HG03442 (cell line): ENCODE measurements around the gene FAF2.

Experiments used
- ATAC-seq: cut with Tn5 transposase; IDR thresholded peaks from one replicate; pipeline ENCODE4 v1.9.1; 2021; ENCODE audit warnings: mild to moderate bottlenecking, moderate library complexity; ENCODE audit not compliant: unreplicated experiment

FAF2 gene

DNA sequence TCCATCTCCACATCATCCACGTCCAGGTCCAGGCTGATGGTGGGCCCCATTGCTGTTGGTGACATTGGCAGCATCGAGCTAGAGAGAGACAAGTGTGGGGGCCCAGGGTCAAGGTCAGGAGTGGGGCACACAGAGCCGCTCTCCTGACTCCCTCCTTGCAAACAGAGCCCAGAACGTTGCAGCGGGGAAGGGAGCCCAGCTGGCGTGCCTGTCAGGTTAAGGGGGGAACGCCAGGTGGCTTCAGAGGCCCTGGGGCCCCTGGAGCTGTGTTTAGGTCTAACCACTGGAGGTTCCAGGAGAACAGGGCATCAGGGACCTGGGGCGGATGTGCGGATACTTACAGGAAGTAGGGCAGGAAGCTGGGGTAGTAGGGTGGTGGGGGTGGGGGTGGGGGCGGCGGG, 81.6 kb downstream of the FAF2 start:
- no peak for ATAC-seq

DNA sequence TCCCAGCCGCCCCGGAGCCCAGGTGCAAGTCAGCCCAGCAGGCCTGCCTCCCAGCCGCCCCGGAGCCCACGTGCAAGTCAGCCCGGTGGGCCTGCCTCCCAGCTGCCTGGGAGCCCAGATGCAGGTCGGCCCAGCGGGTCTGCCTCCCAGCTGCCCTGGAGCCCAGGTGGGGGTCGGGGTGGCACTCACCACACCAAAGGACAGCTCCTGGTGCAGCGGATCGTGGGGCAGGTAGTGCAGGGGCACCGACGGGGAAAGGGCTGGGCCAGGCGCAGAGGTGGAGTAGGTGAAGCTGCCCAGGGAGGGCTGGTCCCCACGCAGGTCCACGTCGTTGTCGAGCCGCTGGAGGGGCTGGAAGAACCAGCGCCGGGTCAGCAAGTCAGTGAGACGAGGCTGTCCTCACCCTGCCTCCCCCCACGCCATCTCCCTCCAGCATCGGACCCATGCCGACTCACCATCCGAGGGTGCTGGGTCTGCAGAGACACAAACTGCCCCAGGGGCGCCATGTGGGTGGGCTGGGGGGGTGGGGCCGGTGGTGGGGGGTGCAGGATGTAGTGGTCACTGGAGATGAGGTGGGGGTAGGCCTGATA, 82.3 kb downstream of the FAF2 start:
- ATAC-seq, result no peak

DNA sequence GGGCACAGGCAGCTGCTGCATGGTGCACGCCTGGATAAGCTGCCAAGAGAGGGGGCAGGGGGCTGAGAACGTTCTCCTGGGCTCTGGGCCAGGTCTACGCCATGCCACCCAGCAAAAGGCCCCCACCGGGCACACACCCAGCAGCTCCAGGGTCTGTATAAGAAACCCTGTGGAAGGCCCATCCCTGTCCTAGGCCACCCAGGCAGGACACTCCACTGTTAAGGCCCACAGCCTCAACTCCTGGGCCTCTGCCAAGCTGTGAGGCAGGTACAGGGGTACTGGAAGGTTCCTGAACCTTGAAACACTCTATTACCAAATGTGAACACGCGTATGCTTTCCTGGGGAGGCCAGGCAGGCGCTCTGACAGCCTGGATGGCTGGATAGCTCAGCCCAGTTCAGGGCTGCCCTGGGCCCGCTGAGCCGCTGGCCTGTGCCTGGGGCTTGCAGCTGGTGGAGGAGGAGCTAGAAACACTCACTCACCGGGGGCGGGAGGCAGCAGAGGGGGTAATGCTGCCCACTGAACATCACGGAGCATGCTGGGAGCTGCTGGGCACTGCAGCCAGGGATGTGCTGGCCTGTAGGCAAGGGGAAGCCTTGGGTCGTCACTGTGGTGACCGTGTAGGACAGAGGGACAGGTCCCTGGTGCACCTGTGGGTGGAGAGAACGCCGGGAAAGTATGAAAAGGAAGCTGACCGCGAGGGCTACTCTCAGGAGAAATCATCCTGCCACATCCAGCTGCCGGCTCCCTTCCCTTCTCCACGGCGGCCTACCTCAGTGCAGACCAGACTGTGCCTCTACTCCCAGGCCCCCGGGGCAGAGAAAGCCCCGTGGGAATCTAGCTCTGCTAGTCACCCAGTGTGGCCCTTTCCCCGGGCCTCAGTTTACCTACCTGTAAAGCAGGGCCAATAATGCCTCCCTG, 83.1 kb downstream of the FAF2 start:
- ATAC-seq, result no peak

DNA sequence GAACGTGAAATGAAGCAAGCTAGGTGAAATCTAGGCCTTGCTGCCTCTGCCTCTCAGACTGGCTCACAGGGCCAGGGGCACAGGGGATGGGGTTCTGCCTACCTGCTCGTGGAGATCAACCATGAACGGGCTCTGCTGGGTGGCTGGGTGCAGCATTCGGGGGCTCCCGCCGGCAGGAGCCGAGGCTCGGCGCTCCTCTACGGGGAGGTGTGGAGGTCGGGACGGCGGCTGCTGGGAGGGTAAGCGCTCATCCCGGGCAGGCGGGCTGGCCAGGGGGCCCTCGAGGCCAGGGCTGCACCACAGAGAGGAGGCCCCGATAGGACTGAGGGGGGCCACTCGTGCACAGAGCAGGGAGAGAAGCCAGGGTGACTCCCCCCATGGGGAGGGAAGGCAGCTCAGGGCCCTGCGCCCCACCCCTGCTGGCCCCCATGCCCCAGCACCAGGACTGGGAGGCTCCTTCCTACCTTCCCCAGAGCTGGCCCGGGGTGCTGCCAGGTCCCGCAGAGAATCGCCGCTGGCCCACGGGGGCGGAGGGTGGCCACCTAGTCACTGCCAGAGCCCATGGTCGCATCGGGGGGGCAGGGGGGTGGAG, 83.8 kb downstream of the FAF2 start:
- ATAC-seq, result no peak

DNA sequence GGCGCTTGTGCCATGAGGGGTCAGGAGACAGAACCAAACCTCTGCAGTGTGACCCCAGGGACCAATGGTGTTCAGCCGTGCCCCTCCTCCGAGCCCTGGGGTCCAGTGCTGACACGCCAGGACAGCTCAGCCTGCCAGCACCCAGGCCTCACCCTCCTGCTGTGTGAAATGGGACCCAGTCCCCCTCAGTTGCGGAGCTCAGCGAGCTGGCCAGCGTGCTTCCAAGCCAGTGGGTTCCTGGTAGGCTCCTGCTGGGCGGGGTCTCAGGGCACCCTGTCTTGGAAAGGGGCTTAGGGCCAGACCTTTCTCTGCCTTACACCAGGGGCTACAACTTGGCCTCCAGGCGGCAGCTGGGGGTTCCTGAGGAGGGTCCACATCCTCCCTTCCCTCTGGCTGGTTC, 84.6 kb downstream of the FAF2 start:
- ATAC-seq, result no peak

DNA sequence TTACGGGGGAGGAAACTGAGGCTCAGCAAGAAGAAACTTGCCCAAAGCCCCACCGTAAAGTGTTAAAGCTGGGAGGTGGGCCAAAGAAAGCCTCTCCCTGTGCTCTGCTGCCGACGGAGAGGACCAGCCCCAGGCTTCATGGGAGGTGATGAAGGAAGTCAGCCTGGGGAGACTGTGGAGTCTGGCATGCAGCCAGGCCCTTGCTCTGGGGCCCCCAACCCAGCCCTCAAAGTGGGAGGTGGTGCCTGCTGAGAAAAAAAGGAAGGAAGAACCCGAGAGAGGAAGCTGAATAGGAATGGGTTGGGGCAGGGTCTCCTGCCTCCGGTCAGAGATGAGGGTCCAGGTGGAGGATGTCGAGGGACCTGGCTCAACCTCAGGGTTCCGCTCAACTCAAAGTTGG, 85.2 kb downstream of the FAF2 start:
- no peak for ATAC-seq

DNA sequence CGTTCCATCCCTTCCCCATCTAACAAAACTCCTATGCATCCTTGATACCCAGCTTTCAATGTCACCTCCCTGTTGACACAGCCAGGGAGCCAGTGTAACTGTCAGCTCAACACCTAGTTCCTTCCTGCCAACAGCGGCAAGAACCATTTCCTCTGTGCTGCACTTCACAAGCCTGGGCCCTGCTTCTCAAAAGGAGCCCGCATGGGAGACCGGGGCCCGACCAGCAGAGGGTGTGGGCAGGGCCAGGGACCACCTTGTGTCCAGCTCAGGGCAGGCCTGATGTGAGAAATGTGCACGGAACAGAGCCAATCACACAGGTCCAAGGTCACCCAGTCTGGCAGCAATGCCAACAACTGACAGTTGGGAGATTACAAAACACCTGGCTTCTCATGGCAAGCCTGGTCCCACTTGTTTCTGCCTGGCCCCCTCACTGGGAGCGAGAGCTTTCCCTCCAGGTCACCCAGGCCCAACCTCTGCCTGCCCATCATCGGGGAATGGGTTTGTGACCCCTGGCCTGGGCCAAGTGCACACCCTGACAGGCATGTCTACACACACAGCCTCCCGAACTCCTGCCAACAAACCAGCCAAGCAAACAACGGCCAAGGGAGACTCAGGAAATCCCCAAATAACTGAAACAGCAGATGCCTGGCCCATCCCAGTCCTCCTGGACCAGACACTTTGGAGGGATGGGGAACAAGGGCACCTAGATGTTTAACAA, 85.9 kb downstream of the FAF2 start:
- ATAC-seq, result no peak

DNA sequence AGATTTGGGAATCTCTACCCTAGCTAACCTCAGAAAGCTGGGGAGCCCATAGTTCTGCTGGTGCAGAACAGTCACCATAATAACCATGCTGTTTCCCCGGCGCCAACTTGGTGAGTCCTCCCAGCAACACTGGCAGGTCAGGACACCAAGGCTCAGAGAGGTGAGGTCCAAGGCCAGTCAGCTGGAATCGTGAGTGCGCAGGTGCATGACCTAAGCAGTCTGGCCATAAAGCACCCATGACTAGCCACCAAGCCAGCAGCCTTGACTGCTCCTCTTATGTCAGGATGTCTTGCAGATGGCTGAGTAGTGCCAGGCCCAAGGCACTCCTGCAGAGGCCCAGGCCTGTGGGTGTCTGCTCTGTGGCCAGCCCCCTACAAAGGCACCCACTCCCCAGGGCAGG, 86.5 kb downstream of the FAF2 start:
- no peak for ATAC-seq

DNA sequence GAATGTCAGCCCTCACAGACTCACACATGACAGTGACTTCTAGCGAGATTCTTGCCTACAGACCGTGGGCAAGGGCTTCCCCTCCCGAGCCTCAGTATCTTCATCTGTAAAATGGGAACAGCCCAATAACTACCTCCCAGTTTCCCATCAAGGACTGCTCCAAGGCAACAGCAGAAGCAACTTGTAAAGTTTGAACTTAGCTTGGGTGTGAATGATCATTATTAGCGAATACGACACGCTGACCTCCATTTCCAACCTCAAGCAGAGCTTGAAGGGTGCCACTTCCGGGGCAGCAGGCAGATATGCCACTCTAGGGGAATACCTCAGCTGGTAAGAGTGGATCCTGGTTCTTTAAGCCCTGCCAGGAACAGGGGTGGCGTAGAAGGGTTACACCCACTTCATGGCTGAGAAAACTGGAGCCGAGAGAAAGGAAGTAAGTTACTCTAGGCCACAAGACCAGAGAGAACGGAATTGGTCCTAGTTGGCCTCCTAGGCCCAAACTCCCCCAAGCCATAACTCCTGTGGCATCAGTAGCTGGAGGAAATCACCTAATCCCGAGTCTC, 87.0 kb downstream of the FAF2 start:
- no peak for ATAC-seq

DNA sequence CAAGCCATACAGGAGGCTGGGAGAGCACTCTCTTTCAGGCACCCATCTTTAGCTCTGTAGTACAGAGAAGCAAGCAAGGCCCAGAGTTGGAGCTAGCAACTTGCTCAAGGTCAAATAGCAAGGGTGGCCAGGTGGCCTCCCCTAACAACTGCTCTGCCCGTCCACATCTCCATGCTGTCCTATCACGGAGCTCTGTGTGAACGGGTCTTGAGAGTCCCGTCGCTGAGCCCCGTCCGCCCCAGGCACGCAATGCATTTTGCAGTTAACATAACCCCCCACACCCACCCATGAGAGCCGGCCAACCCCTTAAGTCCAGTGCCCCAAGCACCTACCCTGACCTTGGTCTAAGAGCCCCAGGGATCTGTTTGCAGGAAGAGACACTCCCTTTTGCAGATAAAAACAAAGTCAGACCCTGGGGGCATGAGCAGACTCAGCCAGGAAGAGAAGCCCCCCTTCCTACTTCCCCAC, 87.5 kb downstream of the FAF2 start:
- ATAC-seq, result no peak

DNA sequence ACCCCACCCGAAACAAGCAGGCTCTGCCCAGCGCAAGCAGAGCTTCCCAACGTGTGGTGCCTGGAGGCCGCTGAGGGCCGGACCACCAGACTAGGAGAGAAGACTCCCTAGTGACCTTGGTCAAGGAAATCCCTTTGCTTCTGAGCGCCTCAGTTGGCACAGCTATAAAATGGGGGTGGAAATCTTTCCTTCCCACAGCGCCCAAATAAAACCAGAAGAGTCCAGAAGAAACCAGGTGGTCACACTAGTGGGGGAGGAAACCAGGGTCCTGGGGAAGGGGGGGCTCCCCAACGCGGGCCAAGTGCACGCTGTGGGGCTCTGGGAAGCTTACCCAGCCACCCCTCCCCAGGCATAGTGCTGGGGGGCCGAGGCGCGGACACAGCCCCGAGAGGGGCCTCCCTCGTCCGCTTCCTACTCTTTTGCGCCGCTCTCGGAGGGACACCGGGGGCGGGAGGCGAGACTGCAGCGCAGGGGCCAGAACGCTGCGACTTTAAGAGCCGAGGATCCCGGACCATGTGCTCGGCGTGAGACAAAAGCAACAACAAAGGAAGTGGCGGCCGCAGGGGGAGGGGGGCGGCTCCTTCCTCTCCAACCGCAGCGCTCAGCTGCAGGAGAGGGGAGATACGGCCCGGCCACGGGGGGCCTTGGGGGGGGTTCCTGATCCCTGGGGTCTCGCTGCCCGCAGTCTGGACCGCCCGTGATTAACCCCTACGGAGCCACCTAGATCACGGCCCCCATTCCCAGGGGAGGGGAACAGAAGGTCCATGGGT, 88.1 kb downstream of the FAF2 start:
- peak; percentile 20 for ATAC-seq

DNA sequence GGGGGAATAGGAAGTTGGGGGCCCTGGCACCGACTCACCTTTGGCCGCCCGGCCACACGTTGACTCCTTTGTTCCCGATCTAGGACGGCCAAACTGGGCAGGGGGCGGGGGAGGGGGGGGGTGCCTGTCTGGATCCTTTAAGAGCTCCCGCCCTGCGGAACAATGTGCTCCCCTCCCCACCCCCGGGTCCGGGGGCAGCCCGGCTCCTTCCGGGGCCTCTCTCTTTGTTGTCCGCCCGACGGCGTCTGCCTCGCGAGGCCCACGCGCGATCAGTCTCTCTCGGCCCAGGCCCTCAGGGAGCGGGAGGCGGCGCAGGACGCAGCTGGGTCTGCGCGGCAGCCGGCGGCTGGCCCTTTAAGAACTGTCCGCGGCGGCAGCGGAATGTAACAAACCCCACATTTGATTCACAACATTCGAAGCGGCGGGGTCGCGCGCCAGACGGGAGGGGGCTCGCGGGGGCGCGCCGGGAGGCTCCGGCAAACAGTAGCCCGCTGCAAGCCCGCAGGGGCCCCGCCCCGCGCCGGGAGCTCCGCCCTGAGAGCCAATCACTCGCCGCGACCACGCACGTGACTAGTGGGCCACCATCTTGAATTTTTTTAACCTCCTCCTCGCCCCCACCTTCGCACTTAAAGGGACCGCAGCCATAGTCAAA, 88.8 kb downstream of the FAF2 start, which contains the start of gene RNF44:
RNF44 (minus strand) TSS at position 501 of the 652 bp plus-strand sequence. CDS start 4,930 bp downstream, outside the sequence.
- peak; percentile 52 for ATAC-seq

DNA sequence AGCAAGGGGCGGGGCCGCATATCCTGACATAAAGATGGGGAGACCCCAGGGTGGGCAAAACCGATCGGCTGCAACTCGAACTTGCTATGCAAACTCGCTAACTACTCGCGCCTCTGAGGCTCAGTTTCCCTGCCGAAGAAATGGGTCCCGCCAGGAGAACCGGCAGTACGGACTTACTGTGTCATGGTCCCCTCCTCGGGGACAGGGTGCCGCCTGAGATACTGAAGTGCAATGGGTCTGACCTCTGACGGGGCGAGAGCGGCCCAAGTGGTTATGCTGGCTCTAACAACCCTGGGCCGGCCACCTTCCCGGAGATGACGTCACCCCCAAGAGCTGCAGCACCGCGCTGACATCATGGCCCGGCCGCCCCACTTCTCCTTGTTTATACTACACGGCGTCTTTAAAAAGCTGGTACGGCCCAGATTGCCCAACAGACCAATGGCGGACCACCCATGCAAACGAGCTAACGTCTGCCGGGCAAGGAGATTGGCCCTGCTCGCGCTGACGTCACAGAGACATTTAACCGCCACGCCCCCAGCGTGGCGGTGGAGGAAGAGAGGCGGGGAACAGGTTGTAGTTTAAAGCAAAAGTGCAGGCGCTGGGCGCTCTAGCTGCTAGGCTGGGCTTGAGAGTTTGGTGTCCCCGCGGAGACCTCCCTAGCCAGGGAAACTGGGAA, 89.5 kb downstream of the FAF2 start:
- peak; percentile 63 for ATAC-seq

DNA sequence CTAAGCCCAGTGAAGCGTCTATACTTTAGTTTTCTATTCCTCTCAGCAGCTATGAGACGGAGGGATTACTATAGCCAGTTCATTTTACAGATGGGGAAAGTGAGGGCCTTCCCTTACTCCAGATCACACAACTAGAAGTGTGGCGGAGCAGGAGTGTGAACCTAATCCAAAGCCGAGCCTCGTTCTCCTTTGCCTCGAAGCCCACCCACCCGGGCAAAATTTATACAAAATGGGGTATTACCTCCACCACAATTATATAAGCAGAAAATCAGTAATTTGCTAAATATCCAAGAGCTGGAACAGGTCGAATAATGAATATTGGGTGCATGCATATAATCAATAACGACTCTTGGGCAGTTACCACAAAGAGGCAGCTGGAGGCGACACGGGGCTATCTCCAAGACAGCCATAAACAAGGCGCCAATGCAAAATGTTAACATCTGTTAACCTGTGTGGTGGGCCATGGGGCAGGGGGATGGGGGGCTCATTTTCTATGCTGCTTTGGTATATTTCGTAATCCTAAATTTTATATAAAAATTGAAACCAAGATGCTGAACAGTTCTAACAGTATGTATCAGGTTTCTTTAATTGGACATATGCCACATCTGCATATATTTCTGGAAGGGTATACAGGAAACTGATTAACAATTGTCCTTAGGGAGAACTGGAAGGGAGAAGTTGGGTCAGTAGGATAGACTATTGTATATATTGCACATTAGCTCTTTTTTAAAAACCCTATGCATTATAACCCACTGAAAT, 90.2 kb downstream of the FAF2 start:
- no peak for ATAC-seq

DNA sequence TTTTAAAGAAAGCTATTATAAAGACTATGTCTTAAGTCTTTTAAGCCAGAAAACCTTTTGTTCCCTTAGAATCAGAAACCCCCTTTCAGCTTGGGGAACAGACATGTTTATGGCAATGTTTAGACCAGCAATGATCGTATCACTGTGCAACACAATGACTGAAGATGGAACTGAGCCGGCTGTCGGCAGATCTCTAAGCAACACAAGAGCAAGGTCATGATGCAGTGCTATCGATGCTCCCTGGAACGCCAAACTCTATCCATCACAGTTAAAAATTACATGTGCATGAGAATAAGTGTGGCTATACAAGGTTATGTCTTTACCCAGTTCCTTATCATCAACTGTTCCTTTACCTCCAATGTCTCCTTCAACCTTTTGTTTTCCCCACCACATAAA, 90.8 kb downstream of the FAF2 start:
- no peak for ATAC-seq

DNA sequence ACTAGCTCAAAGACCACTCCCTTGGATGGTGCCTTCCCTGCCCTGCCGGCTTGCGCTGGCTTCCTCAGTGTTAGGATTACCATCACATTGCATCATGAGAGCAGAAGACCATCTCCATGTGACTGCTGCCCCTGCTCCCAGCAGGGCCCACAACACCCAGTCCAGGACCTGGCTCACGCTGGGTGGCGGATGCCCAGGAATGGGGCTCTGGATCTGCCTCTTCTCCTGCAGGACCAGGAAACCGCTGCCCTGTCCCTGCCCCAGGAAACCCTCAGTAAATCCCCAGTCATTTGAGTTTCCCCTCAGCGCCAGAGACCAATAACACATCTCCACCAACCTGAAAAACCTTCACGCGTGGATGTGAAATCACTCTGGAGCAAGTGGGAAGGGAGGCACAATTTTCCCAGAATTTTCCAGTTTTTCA, 92.3 kb downstream of the FAF2 start:
- no peak for ATAC-seq

DNA sequence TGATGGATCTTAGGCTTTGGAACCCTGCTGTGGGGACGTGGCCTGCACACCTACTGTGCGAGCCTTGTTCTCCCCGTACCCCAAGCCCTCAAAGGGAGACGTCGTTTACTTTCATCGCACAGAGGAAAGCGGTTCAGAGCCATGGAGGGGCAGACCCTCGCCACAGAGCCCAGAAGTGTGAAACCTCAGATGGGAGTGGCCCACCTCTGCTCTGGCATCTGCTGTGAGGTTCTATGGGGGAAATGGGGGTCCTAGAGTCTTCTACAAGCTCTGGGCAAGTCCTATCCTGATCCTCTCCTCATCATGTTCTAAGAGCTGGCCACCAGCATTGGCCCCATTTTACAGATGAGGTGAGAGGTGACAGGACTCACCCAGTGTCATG, 92.8 kb downstream of the FAF2 start:
- ATAC-seq, result no peak
